Endometrial microvascular endothelial cells (primary cell): Measurements from ENCODE around the gene CARD14. TPM values are rescaled to one million over a fixed set of nuclear protein-coding genes. Genes with fewer than 3 reads are reported as not detected.

ENCODE experiments used
- in situ Hi-C: cut with HindIII; loops from 2 replicates; pipeline ENCODE4 v1.10.0; 2017; ENCODE audit warnings: low sequenced_read_pairs, low pct_unique_long_range_greater_than_20kb; ENCODE audit errors: inconsistent ontology term
- total RNA-seq: library from RNA; depleted of rRNA; stranded (reverse); fragments of >200 nt; gene quantifications from one replicate; pipeline ENCODE4 v1.2.3, GENCODE V29; 2015; ENCODE audit errors: inconsistent ontology term

CARD14 gene
- not detected for total RNA-seq

DNA sequence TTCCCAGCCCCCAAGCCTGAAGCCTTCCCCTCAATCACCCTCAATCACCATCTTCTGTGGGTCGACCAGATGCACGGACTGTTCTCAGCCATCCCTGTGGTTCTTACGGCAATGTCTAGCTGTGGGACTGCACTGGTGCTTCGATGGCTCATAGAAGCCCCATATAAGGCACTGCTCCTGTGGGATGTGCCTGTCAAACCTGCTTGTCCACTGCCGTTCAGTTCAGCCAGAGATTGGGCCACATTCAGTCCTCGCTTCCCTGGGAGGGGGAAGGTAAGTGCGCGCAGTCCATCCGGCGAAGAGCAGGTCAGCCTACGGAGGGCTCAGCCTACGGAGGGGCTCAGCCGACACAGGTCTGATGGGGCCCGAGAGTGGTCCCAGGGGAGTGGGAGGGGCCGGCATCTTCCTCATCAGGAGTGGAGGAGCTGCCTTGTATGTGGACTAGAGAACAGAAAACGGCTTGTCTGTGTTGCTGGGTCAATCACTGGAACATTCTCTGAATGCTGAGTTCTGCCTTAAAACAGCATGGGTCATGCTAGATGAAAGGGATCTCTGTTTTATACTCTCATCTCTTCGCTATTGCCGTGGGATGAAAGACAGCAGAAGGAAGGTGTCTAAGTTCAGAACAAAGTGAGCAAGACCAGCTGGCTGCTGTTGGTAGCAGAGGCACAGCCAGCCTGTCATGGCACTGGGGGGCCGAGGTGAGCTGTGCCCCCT lies at the start of gene CARD14:
Gene CARD14 (plus strand): TSS at position 247 of the 717 bp plus-strand sequence. CDS start 11,409 bp downstream, outside the sequence.
- in situ Hi-C loops, result no loop called here

DNA sequence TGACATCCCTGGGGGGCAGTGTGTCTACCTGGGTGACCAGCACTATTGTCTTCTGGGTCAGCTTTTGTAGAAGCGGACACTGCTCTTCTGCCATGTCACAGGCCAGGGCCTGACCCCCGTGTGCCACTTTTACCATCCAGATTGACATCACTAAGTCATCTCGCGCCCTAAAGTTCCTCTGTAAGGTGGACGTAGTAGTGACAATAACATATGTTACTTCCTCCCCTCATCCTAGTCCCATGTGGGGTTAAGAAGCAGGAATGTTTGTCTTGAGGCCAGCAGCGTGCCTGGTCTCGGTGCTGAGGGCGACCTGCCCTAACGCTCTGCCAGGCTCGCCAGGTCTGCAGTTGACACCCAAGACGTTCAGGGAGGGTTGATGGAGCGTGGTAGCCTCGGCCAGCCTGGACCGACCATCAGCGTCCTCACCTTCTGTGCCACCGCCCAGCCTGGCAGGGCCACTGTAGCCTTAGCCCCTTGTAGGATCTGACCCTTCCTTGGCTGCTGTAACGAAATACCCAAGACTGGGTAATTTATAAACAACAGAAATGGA lies 47.7 kb upstream of the CARD14 start:
- in situ Hi-C loops, result no loop called here

DNA sequence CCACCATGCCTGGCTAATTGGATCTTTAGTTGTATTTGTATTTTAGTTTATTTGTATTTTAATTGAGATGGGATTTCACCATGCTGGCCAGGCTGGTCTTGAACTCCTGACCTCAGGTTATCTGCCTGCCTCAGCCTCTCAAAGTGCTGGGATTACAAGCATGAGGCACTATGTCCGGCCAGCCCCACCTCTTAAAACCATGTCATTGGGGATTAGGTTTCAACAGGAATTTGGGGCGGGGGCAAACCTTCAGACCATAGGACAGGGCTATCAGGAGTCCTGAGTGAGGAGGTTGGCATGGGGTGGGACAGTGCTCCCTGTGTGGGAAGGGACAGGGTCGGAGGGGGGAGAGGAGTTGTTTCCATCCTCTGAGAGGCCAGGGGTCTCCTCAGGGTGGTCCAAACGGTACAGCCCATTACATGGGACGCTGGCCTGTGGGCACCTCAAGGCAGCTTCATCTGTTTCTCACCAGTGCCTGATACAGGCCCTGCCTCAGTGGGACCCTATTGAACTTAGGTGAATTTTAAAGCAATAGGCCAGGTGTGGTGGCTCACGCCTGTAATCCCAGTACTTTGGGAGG lies 46.8 kb upstream of the CARD14 start:
- in situ Hi-C loops, result no loop called here

DNA sequence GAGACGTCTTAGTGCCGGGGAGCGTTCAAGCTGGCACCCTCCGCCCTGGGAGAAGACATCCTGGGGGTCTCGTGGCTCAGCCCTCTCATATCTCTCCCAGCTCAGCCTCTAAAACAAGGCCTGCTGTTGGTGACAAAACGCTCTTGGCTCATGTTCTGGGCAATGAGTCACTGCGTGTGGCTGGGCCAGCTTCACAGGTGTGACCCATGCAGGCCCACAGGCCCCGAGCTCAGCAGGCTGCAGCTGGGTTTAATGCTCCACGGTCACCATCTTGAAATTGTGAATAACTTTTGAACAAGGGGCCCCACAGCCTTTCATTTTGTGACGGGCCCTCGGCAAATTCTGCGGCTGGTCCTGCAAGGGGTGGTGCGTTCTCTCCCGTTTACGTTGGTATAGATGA lies 46.0 kb upstream of the CARD14 start:
- in situ Hi-C loops, result no loop called here

DNA sequence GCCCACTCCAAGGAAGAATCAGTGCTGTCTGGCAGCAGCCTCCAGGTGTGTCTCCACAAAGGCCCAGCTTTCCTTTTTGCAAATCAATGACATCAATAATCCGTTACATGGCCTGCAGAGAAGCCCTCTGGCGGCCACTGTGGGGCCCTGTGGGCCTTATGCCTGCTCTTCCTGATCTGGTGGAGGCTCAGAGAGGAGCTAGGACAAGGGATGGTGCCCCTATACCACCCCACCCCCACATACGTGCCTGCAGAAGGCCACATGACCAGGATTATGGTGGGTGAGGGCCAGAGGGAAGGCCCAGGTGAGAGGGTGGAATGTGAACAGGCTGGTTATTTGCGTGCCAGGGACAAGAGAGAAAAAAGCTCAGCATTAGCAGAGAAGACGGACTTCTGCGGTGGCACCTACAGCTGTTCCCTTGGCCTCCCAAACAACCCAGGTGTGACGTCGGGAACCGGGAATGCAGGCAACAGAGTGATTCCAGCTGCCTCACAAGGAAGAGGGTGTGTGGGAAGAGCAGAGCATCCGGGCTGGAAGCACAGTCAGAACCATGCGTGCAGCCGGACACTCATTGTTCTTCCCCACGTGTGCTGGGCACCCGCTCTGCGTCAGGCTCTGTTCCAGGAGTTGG lies 45.4 kb upstream of the CARD14 start:
- in situ Hi-C loops, result no loop called here

DNA sequence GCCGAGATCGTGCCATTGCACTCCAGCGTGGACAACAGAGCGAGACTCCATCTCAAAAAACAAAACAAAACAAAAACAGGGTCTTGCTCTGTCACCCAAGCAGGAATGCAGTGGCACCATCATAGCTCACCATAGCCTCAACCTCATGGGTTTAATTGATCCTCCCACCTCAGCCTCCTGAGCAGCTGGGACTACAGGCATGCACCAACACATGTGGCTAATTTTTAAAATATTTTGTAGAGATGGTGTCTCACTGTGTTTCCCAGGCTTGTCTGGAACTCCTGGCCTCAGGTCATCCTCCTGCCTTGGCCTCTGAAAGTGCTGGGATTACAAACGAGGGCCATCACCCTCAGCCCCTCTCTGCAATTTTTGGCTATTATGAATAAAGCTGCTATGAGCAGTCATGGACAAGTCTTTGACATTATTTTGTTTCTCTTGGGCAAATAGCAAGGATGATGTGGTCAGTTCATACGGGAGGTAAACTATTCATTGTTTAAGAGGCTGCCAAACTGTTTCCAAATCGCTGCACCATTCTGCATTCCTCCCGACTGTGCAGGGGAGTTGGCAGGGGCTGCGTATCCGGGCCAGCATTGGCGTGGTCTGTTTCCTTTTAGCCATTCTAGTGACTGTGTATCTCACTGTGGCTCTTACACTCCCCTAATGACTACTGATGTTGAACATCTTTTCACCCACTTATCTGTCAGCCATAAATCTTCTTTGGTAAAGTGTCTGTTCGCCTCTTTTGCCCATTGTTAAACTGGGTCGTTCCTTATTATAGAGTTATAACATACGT lies 44.0 kb upstream of the CARD14 start:
- in situ Hi-C loops, result no loop called here

DNA sequence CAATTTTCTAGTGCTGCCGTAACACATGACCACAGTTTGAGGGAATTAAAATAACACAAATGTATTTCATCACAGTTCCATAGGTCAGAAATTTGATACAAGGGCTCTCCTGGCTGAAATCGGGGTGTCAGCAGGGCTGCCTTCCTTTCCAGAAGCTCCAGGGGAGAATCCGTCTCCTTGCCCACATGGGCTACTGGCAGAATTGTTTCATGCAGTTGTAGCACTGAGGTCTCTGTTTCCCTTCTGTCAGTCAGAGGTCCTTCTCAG lies 43.4 kb upstream of the CARD14 start:
- in situ Hi-C loops, result no loop called here

DNA sequence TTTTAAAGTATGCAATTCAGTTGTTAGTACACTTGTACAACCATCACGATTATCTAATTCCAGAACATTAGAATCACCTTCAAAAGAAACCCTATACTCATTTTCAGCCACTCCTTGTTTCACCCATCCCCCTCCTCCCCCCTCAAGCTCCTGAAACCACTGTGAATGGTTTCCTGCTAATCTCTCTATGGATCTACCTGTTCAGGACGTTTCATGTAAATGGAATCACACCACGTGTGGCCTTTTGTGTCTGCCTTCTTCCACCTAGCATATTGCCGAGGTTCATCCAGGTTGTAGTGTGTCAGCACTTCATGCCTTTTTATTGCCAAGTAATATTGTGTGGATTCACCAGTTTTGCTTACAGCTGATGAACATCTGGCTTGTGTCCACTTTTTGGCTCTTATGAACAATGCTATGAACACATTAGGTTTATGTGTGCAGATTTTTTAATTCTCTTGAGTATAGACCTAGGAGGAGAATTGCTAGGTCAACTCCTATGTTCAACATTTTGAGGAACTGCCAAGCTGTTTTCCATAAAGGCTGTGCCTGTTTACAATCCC lies 40.7 kb upstream of the CARD14 start:
- in situ Hi-C loops, result no loop called here

DNA sequence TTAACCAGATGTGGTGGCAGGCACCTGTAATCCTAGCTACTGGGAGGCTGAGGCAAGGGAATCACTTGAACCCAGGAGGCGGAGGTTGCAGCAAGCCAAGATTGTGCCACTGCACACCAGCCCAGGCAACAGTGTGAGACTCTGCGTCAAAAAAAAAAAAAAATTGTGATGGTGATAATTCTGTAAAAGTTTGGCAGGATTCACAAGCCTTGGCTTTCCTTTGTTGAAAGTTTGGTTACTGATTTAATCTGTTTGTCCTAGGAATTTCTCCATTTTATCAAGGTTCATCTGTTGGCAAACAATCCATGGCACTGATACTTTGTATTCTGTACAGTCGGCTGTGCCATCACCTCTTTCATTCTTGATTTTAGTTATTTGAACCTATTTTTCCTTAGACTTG lies 38.8 kb upstream of the CARD14 start:
- in situ Hi-C loops, result no loop called here

DNA sequence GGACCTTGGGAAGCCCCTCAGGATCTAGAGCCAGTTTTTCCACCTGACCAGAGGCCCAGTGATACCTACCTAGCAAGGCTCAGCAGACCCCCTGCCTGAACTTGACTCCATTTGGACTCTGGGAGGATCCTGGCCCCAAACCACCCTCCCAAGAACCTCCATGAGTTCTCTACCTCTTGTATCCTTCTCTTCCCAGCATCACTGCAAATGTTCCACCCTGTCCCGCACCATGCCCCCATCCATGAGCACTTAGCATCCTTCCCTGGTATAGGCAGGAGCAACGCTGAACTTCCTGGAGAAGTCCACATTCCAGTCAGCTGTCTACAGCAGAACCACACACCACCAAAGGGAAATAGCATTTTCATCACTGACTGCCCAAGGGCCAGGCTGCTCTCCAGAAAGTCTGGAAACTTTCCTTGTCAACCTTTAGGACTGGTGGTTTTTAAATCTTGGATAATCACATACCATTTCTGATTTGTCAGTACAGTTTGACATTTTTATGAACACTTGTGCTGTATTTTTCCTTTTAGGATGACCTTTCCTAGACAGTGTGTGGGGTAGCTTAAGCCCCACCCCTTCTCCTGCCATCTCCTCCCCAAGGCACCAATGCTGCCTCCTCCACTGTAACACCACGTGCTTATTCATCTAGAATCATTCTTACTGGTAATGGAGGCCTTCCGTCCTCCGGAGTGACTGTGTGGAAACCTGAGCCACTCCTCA lies 36.8 kb upstream of the CARD14 start:
- in situ Hi-C loops, result no loop called here

DNA sequence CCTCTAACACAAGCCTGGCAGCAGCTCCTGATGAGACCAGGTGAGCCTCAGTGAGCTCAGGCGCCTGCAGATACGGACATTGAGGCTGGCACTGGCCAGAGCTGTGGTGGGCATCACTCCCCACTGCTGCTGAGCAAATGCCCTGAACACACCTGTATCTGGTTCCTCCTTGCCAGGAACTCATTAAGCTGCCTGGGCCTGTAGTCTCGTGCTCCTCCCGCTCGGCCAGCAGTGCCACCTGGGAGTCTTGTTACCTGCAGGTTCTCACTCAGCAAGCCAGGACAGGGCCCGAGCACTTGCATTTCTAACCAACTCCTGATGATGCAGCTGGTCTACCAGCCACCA lies 36.2 kb upstream of the CARD14 start:
- in situ Hi-C loops, result no loop called here

DNA sequence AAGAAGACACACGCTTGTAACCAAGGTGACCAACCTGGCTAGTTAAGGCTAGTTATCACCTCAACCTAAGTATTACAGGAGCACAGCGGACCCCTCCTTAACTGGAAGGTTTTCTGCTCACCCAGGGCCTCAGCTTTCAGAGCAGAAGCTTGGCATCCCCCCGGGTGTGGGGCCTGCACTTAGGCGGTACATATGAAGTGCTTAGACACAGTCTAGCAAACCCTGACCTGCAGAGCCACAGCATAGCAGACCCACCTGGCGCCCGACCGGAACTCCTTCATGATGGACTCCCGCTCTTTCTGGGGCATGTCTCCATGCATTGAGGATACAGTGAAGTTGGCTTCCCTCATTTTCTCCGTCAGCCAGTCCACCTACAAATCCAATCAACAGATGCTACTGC lies 32.7 kb upstream of the CARD14 start:
- in situ Hi-C loops, result no loop called here

DNA sequence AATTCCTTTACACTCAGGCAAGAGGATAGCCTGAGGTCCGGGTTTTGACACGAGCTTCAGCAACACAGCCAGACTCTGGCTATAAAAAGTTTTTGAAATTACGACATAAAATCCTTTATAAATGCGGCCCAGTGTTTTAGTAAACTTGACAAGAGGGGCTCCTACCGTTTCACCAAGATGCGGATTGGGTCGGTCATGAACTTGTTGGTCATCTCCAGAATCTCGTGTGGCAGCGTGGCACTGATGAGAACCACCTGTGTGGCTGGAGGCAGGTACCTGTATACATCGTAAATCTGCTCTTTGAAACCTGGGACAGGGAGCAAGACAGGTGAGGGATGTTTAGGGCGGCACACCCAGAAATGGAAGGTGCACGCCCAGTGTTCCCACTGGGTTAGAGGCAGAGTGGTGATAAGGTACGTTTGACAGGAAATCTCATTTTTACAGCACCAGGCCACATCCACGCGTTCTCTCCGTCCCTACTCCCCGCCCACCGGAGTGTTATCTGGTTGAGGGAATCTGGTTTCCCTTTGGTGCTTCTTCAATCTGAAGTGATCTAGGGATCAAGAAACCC lies 30.9 kb upstream of the CARD14 start:
- in situ Hi-C loops, result no loop called here

DNA sequence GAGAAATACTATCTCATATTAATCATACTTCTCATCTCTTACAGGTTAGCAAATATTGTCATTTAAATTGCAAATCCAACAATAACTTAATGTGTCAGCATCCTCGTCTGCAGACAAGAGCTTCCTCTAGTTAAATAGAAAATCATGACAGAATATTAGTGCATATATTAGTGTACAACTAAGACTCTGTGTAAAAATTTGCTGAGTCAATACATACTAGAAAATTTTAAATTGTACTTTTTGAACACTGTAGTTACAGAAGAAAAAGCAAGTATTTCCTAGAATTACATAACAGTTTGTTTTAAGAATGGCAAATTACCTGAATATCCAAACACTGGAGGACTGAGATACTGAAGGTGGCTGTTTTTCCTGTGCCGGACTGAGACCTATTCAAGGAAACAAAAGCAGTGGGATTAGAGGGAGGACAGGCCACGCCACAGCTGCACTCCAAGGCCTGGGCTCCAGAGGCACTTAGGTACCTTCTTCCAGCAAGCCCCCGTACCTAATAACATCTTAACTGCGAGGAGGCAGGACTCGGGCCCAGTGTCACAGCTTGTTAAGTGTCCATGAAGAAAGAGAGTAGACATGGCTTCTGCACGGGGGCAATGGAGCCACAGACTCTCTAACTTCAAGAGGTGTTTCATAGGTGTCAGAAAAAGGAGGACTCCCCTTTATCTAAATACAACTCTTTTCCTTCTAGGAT lies 28.2 kb upstream of the CARD14 start:
- in situ Hi-C loops, result no loop called here

DNA sequence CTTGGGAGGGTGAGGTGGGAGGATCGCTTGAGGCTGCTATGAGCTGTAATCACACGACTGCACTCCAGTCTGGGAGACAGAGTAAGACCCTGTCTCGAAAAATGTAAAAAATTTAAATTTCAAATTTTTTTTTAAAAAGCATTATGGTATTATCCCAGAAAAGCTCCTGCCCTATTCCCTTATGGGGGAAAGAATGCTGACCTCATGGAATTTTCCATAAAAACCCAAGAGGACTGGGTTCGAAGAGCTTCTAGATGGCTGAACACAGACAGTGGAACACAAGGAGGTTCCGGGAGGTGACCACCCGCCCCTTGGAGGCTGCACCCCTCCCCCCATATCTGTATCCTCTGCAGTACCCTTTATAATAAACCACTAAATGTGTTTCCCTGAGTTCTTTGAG lies 26.9 kb upstream of the CARD14 start:
- in situ Hi-C loops, result no loop called here

DNA sequence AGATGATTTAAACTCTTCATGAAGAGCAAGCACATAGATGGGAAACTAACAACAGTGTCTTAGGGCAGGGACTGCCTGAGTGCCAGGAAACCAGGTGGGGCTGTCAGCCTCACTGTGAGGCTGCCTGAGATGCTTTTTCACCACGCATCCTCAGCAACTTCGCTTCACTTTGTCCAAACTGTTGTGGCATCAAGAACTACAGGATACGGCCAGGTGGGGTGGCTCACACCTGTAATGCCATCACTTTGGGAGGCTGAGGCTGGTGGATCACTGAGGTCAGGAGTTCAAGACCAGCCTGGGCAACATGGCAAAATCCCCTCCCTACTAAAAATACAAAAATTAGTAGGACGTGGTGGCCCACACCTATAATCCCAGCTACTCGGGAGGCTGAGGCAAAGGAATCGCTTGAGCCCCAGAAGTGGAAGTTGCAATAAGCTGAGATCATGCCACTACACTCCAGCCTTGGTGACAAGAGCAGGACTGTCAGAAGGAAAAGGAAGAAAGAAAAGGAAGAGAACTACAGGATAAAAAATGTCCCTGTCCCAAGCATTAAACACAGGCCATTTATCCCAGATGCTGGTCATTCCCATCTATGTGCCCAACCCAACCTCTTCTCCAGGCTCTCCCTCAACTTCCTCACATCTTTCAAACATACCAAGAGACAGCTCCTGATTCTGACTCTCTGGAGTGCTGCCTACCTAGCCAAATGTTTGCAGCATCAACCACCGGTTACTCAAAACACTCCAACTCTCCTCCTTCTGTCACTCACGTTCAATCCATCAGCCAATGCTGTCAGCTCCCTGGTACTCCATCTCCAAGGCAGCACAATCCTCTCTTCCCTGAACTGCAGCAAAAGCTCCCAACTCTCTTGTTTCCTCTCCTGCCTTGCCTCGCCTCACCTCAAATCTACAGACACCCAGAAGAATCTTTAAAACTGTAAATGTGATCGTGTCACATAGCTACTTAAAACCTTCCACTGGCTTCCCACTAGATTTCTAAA lies 24.5 kb upstream of the CARD14 start:
- in situ Hi-C loops, result no loop called here
